Activated T-cell treated with anti-CD3 and anti-CD28 coated beads for 24 hours (primary cell): ENCODE results near the gene MS4A4E.
"Not testable (repeated sequence)": the region's sequence is repeated elsewhere in the genome, so short reads cannot be mapped to it uniquely, and the experiment has no call there.

ENCODE experiments used
- DNase-seq: peaks from one replicate; pipeline ENCODE4 v3.0.0-alpha.2; 2020; ENCODE audit warnings: low read depth

The MS4A4E gene

GRCh38 chr11:60172011-60172410 is 70.9 kb downstream of the MS4A4E start:
- no peak for DNase-seq

DNA sequence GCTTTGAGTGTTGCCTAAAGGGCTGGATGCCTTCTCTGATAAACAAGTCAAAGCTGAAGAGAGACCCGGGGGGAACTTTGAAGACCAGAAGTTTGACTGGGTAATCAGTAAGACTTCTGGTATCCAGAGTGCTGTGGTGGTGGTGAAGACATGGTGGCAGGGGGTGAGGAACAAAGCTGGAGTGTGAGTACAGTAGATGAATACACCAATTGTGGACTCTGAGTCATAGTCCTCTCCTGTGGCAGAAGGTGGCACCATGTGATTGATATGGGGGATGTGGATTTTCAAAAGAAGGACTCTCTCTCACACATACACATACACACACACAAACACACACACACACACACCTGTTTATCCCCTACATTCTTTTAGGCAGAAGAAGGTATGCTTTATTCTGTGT is 72.4 kb downstream of the MS4A4E start:
- DNase-seq = no peak

DNA sequence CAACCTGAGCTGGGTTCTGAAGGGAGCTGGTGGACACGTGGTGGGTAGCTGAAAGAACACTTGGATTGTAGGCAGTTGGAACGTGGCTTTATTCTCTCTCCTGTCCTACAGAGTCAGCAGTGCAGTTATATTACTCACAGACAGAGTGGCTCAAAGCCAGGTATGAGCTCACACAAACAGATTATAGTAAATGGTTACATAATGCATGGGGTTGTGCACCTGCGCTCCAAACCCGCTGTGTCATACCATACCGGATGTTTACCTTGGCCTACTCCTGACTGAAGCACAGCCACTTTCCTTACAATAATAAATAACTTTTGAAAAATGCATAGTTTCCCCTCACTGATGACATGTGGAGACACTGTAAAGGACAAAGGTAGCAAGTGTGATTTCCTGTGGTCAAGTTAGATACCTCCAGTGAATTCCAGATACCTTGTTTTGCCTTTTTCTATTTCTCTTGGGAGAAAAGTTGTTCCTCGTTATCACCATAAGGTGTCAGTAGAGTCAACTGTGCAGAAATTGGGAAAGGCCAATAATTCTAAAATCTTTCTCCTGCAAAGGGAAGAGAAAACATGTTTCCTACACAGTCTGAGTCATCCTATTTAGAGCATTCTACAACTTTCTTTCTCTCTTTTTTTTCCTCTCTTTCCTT is 73.5 kb downstream of the MS4A4E start:
- DNase-seq = no peak

DNA sequence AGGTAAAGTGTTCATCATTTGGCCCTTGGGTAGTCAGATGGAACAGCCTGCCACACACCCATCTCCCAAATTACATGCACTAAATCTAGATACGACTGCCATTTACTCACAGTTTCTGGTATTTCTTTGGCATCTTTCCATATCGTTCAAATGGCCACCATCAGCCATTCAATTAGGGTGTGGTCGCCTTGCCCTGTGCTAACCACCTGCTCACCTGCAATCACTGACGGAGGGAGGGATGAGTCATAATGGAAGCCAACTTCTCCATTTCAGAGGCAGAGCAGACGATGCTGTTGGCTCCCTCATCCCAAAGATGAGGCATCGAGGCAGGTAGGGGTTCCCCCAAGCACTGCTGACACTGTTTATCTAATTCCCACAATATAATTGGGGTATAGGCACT is 74.6 kb downstream of the MS4A4E start:
- no peak for DNase-seq

DNA sequence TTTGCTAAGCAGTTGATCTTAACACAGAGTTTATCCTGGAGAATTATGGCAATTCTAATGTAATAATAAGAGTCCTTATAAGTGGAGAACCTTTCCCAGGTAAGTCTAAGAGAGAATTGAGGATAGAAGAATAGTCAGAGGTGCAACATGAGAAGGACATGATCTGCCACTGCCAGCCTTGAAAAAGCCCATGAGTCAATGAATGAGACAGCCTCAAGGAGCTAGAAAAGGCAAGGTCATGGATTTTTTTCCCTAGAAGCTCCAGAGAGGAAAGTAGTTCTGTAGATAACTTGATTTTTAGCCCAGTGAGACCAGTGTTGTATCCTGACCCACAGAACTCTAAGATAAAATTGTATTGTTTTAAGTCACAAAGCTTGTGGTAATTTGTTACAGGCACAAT is 77.0 kb downstream of the MS4A4E start:
- no peak for DNase-seq

DNA sequence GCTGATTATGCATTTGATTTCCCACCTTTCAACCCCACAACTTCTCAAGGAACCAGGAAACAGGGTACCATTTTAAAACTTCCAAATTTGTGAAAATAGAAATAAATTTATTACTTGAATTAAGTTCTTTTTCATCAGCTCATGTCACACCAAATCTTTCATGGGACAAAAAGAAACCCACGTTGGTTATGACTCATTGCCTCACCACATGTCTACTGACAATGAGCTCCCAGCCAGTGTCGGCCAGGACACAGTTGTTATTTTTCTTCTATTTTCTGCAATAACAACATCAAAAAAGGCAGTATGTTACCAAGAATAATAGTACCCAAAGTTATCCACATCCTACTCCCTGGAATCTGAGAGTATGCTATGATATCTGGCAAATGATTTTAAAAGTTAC is 77.4 kb downstream of the MS4A4E start:
- no peak for DNase-seq

GRCh38 chr11:60164550-60165075 is 78.3 kb downstream of the MS4A4E start:
- DNase-seq = no peak

DNA sequence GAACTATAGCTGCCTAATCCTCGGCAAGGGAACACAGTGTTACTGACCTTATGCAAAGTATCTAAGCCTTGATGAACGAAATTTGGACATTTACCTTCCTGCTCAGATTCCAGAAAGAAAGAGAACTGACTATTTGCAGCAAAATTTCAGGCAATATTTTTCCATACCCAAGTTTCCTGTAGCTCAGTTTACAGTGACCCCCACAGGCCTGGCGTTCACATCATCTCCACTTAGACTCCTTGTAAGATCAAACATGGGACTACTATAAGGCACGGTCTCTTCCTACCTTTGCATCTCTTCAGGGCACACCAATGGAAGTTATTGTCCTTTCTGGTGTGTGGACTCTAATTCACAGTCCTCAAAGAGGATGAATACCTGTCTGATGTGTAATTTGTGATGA is 81.2 kb downstream of the MS4A4E start:
- DNase-seq = no peak

- DNase-seq = no peak
Measured at GRCh38 chr11:60161107-60161506, 81.8 kb downstream of the MS4A4E start.

DNA sequence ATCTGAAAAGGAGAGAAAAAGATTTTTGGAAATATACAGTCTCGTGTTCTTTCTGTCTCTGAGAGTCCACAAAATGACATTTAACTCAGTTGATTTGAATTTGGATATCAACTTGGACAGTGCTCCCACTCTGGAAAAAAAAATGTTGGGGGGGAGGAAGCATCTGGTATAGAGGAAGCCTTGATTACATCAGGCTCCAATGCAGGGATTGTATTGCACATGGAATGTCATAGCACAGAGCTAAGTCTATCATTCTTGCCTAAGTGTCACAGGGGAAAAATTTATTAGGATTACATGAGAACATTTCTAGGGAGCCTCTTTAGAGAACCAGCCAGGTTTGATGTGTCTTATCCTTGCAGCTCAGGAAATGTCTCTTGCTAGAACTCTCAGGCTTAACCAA is 83.1 kb downstream of the MS4A4E start:
- DNase-seq = no peak

DNA sequence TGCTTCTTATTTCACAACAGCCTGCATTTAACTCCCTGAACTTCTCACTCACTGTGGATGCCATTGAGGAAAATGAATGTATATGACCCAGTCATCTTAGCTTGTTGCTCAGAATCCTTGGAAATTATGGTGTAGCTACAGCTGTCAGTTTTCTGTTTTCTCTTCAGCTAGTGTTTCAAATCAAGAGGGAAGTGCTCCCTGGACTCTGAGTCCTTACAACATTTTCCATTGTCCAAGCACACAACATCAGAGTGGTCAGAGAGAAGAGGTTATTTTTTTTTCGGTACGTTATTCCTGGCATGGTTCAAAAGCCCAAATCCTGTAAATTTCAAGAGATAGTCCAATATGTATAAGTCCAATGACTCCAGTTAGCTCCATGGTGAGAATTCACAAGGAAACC is 83.7 kb downstream of the MS4A4E start:
- DNase-seq = no peak

GRCh38 chr11:60158636-60159035 is 84.3 kb downstream of the MS4A4E start:
- DNase-seq = no peak

GRCh38 chr11:60155931-60156330 is 87.0 kb downstream of the MS4A4E start:
- DNase-seq = no peak

DNA sequence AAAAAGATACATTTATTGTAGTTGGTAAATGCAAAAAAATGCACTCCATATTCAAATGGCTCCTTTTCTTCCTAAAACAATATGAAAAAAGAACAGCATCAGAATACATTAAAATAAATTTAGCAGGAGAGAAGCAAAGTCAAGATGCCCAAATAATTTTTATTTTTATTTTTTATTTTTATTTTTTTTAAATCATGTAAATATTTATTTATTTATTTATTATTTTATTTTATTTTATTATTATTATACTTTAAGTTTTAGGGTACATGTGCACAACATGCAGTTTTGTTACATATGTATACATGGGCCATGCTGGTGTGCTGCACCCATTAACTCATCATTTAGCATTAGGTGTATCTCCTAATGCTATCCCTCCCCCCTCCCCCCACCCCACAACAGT is 90.2 kb downstream of the MS4A4E start:
- DNase-seq = not testable (repeated sequence)

DNA sequence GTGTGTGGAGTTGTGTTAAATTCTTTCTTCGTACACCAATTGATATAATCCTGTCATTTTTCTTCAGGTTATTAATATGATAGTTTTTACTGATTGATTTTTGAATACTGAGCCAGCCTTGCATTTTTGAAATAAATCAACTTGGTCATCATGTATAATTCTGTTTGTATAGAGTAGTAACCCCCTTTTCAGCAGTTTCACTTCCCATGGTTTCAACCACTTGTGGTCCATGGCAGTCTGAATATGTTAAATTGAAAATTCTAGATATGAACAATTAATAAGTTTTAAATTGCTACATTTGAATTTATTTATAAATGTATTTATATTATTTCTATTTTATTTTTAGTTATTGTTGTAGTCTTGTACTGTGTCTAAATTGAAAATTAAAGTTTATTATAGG is 92.7 kb downstream of the MS4A4E start:
- no peak for DNase-seq
